Measurements from ENCODE around the gene LRRC45.

DNA sequence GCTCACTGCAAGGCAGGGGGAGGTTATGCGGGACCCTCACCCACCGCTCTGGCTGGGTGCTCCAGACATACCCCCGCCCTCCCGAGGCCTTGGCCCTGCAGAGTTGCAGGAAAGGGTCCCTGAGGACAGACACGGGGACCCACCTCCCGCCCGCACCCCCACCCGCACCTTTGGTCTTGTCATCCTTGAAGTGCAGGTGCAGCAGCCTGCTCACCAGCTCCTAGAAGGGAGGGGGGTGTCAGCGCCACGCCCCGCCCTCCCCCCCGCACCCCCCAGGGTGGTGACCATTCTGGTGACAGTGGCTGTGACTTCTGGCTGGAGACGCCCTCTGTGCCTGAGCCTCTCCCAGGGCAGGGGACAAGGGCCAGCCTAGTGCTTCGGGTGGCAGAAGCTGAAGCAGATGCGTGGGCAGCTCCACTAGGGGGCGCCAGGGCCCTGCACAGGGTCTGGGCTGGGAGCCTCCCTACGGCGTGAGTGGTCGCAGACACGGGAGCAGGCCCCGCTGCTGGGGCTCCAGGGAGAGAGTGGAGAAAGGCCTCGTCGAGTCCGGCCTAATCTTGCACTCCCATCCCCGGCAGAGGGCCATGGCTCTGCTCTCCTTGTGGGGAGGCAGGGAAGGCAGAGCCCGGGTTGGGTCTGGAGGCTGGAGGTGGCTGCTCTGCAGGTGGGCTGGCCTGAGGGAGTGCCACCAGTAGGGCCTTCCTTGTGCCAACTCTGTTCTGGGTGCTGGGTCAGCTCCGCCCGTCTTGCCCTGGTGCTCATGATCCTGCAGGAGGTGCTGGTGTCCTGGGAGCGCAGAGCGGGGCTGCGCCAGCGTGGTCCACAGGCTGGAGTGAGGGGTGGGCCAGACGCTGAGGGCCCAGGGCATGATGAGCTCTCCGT, 3.2 kb upstream of the LRRC45 start:
- peak; percentile 16; the same call in 1 of the 2 replicates for TF ChIP-seq POLR2AphosphoS5 (IDR thresholded peaks at IDR 0.05; ENCODE audit: borderline replicate concordance, low read depth, low read length)
- no peak for TF ChIP-seq EZH2 (IDR thresholded peaks at IDR 0.05)

All from SK-N-MC (cell line).